GM12878 (cell line): ENCODE data around the gene FGF12. TPM values are rescaled to one million over a fixed set of nuclear protein-coding genes. Genes with fewer than 3 reads are reported as not detected.

Source experiments
- ATAC-seq: fragments of 200-7000 bp; cut with Tn5 transposase; 3 replicates; pipeline ENCODE4 v1.9.1; 2020; ENCODE audit warnings: mild to moderate bottlenecking, moderate library complexity
- BruUV-seq: library from RNA; stranded (reverse); fragments of 400-500 nt; replicated peaks from 2 replicates; lab custom pipeline; 2021; lab: Mats Ljungman, UMichigan
- CTCF ChIA-PET: fragments of 300-600 bp; sonication (Branson Sonifier 250); formaldehyde crosslinking; extraction: SDS; loops from one replicate; lab custom pipeline; 2021; ENCODE audit warnings: inconsistent platforms; lab: Yijun Ruan, JAX
- POLR2A ChIA-PET: fragments of 350-600 bp; formaldehyde crosslinking; extraction: SDS; loops from one replicate; lab custom pipeline; 2021; ENCODE audit warnings: inconsistent platforms; lab: Charles Lee
- RAD21 ChIA-PET: fragments of 300-600 bp; sonication (Branson Sonifier 250); formaldehyde crosslinking; loops from one replicate; lab custom pipeline; 2023; ENCODE audit warnings: antibody characterized with exemption; ENCODE audit not compliant: unreplicated experiment; lab: Charles Lee
- SMC1A ChIA-PET: fragments of 300-600 bp; sonication (Branson Sonifier 250); formaldehyde crosslinking; loops from one replicate; lab custom pipeline; 2023; ENCODE audit not compliant: unreplicated experiment, uncharacterized antibody; lab: Charles Lee
- DNase-seq: peaks from one replicate; pipeline ENCODE4 v3.0.0-alpha.2; 2011; ENCODE audit warnings: low read depth, low spot score
- FAIRE-seq: peaks from 3 replicates; lab custom pipeline; 2011; peaks lifted over from hg19 to GRCh38; lab: Jason Lieb, UNC
- H2AFZ ChIP-seq: 2 replicates; pipeline ENCODE4 v1.6.0; 2011; ENCODE audit warnings: low read depth, low read length, control low read depth; ENCODE audit not compliant: control insufficient read depth
- H3K27ac ChIP-seq: 2 replicates; pipeline ENCODE4 v1.5.1; 2011; ENCODE audit warnings: control low read depth; ENCODE audit not compliant: control insufficient read depth, insufficient read depth
- H3K27me3 ChIP-seq, 2 experiments: replicated peaks in 1 of 2; 2 replicates each; pipeline versions ENCODE4 v1.6.0 to v1.6.1; 2011; ENCODE audit warnings: low read length in 1 of 2; ENCODE audit not compliant: control insufficient read depth in 2 of 2, insufficient read depth in 2 of 2
- H3K36me3 ChIP-seq, 2 experiments: 2 replicates each; pipeline ENCODE4 v1.5.1; 2011; ENCODE audit warnings: low read length in 1 of 2; ENCODE audit not compliant: control insufficient read depth in 2 of 2, insufficient read depth in 2 of 2
- H3K4me1 ChIP-seq: 2 replicates; pipeline ENCODE4 v1.6.1; 2011; ENCODE audit warnings: mild to moderate bottlenecking, low read length, moderate library complexity, mixed read lengths; ENCODE audit not compliant: control insufficient read depth, insufficient read depth
- H3K4me2 ChIP-seq: 2 replicates; pipeline ENCODE4 v1.6.0; 2011; ENCODE audit warnings: control low read depth; ENCODE audit not compliant: control insufficient read depth, insufficient read depth
- H3K4me3 ChIP-seq: fragments of 200-600 bp; sonication (generic); 2 replicates; pipeline ENCODE4 v1.5.1; 2016
- H3K79me2 ChIP-seq: 2 replicates; pipeline ENCODE4 v1.6.0; 2011; ENCODE audit warnings: low read length; ENCODE audit not compliant: control insufficient read depth, insufficient read depth
- H3K9ac ChIP-seq: 2 replicates; pipeline ENCODE4 v1.8.0; 2011; ENCODE audit warnings: low read length, control low read depth, mixed read lengths; ENCODE audit not compliant: control insufficient read depth, insufficient read depth
- H3K9me3 ChIP-seq: replicated peaks from 3 replicates; pipeline ENCODE4 v1.5.1; 2011; ENCODE audit warnings: mild to moderate bottlenecking, low read length; ENCODE audit not compliant: control insufficient read depth, insufficient read depth
- H4K20me1 ChIP-seq: 2 replicates; pipeline ENCODE4 v1.6.0; 2011; ENCODE audit not compliant: control insufficient read depth, insufficient read depth
- CHD4 ChIP-seq: fragments of 200-600 bp; sonication (generic); IDR thresholded peaks from 2 replicates; pipeline ENCODE4 v1.6.1; 2016; ENCODE audit warnings: mild to moderate bottlenecking
- CREB1 ChIP-seq: IDR thresholded peaks from 2 replicates; pipeline ENCODE4 v1.6.1; 2012; ENCODE audit warnings: low read depth, mild to moderate bottlenecking, inconsistent platforms
- DPF2 ChIP-seq: fragments of 450-650 bp; IDR thresholded peaks from 2 replicates; pipeline ENCODE4 v1.6.1; 2017; ENCODE audit warnings: mild to moderate bottlenecking
- HCFC1 ChIP-seq: fragments of 150-350 bp; IDR thresholded peaks from 2 replicates; pipeline ENCODE4 v1.6.1; 2014; ENCODE audit warnings: low read length
- NFYB ChIP-seq: IDR thresholded peaks from 2 replicates; pipeline ENCODE4 v1.6.1; 2011; ENCODE audit warnings: low read depth, mild to moderate bottlenecking, low read length, improper control_type of control experiment, moderate library complexity; ENCODE audit not compliant: insufficient read depth
- POLR2AphosphoS2 ChIP-seq: IDR thresholded peaks from 2 replicates; pipeline ENCODE4 v1.6.1; 2011; ENCODE audit warnings: low read depth, mild to moderate bottlenecking, low read length, improper control_type of control experiment, moderate library complexity
- SIN3A ChIP-seq: IDR thresholded peaks from 2 replicates; pipeline ENCODE4 v1.6.1; 2012; ENCODE audit warnings: low read depth, low read length, improper control_type of control experiment
- SMAD5 ChIP-seq: IDR thresholded peaks from 2 replicates; pipeline ENCODE4 v1.6.1; 2016; ENCODE audit warnings: antibody characterized with exemption, low read depth
- SREBF1 ChIP-seq: IDR thresholded peaks from 2 replicates; pipeline ENCODE4 v1.6.1; 2012; ENCODE audit warnings: mild to moderate bottlenecking, low read length
- TBL1XR1 ChIP-seq: IDR thresholded peaks from 2 replicates; pipeline ENCODE4 v1.6.1; 2012; ENCODE audit warnings: low read depth, low read length, improper control_type of control experiment
- TCF7 ChIP-seq: IDR thresholded peaks from 2 replicates; pipeline ENCODE4 v1.6.1; 2014; ENCODE audit warnings: antibody characterized with exemption, borderline replicate concordance
- ZNF24 ChIP-seq: fragments of 450-650 bp; IDR thresholded peaks from 2 replicates; pipeline ENCODE4 v1.6.1; 2017; ENCODE audit warnings: antibody characterized with exemption, mild to moderate bottlenecking
- ZNF384 ChIP-seq: IDR thresholded peaks from 2 replicates; pipeline ENCODE4 v1.6.1; 2012; ENCODE audit warnings: low read depth, mild to moderate bottlenecking, low read length, improper control_type of control experiment, borderline replicate concordance
- ZSCAN29 ChIP-seq: fragments of 450-650 bp; IDR thresholded peaks from 2 replicates; pipeline ENCODE4 v1.6.1; 2017; ENCODE audit warnings: mild to moderate bottlenecking, moderate library complexity
- WGBS: methylation state at CpG from one replicate; pipeline ENCODE4 v1.1.6; 2016; ENCODE audit warnings: low lambda C conversion rate; ENCODE audit not compliant: insufficient replicate concordance, insufficient coverage; ENCODE audit errors: missing lambda C conversion rate; 5-methylcytosine and 5-hydroxymethylcytosine counted together
- in situ Hi-C: fragments of 300-500 bp; cut with MboI; formaldehyde crosslinking; loops from 9 replicates; pipeline ENCODE4 v1.14.3; 2018; ENCODE audit warnings: mixed read lengths
- intact Hi-C: fragments of 100-400 bp; cut with micrococcal nuclease; formaldehyde crosslinking; loops from one replicate; pipeline ENCODE4 v1.14.2; 2022; ENCODE audit not compliant: unreplicated experiment
- polyA plus RNA-seq, 11 experiments: library from polyadenylated mRNA; depleted of rRNA in 4 of 11; unstranded in 6 of 11; stranded (reverse) in 5 of 11; fragments of >200 nt; fragmentation: Nextera tagmentation in 4 of 11; fragmentation: Illumina TruSeq in 1 of 11; extraction: Ambion mirVana in 4 of 11; extraction: Trizol in 1 of 11; gene quantifications; 1 replicate in 1 of 11; 2 replicates in 10 of 11; pipeline versions ENCODE4 v1.2.1 to v1.2.3, GENCODE V29; 2011 to 2016; ENCODE audit warnings: inconsistent platforms in 2 of 11, missing spikeins in 2 of 11, low read depth in 1 of 11
- total RNA-seq, 4 experiments: library from RNA; depleted of rRNA in 3 of 4; stranded (reverse); fragments of >200 nt in 3 of 4; fragmentation: Illumina TruSeq in 1 of 4; extraction: Trizol in 1 of 4; gene quantifications; 2 replicates each; pipeline versions ENCODE4 v1.2.1 to v1.2.3, GENCODE V29; 2013 to 2021
- TF ChIP-seq, protein P1 (sequence below): fragments of 450-650 bp; IDR thresholded peaks from 2 replicates; pipeline ENCODE4 v1.6.1; 2014; ENCODE audit warnings: mild to moderate bottlenecking
- TF ChIP-seq, protein P2 (sequence below): fragments of 450-650 bp; IDR thresholded peaks from 2 replicates; pipeline ENCODE4 v1.6.1; 2017; ENCODE audit warnings: mild to moderate bottlenecking, moderate library complexity

The FGF12 gene
- total and polyA plus RNA-seq, 10 of the 15 experiments (the other 5 are each of a cell fraction or from before 2014, with no cell fraction given): 0.03 to 0.43 (median 0.13) TPM; not detected in 7

DNA sequence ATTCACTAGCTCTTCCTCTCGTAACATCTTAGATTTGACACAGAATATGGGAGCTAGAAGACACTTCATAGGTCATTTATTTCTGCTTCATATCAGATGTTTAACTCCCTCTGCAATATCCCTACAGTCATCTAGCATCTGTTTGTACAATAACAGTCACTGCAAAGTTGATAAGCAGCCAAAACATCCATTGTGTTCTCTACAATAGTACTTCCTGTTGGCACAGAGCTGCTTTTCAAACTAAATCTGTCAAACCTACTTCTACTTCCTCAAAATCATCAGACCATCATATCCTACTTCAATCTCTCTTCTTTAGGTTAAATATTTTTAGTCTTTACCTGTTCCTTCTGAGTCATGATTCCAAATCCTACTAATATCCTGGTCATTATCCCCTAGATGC is 233.2 kb downstream of the FGF12 start:
- intact Hi-C loops: no loop called here
- FAIRE-seq: no peak
- no peak overlapping the region for H3K4me2 ChIP-seq
- in situ Hi-C loops: no loop called here
- no peak for DNase-seq
- no peaks in the 10 kb centered on the region for H4K20me1 ChIP-seq
- no peaks in the 10 kb centered on the region for H3K27me3 ChIP-seq
- ChIA-PET SMC1A (no interaction called here), POLR2A (no interaction called here), RAD21 (no interaction called here), CTCF (interaction anchor here (0.6 kb wide), 1 partner anchor 50 kb away, joined by 3 read pairs; no protein-coding TSS in a partner anchor)
- no peaks in the 10 kb centered on the region for H3K36me3 ChIP-seq
- TF ChIP-seq HCFC1: no peak
- no peak for TF ChIP-seq SMAD5
- no peak for TF ChIP-seq POLR2AphosphoS2
- no peak for TF ChIP-seq DPF2
- H3K4me1 ChIP-seq: no peaks in the 10 kb centered on the region
- ATAC-seq: peak; percentile 53
- no TSS peak for BruUV-seq
- H3K9me3 ChIP-seq: no peaks in the 10 kb centered on the region
- no peak overlapping the region for H3K27ac ChIP-seq
- no peaks in the 10 kb centered on the region for H3K79me2 ChIP-seq
- 5% methylated on average over 1 of the region's 1 CpG for WGBS
- no peak overlapping the region for H3K4me3 ChIP-seq
- no peak overlapping the region for H3K9ac ChIP-seq
- no peak overlapping the region for H2AFZ ChIP-seq

DNA sequence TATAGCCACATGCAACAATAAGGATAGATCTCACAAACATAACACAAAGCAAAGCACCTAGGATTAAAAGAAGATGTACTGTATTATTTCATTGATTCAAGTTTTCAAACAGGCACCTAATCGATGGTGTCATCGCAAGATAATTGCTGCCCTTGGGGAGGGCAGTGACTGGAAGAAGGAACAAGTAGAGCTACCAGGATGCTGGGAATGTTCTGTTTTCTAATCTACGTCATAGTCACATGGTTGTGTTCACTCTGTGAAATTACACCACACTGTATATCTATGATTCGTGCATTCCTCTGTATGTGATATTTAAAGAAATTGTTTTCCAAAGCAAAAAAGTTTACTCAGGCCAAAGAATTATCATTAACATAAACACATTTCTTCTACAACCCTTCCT is 236.6 kb downstream of the FGF12 start:
- Histone ChIP-seq H3K4me3 (no peak overlapping the region), H2AFZ (no peak overlapping the region), H3K4me1 (no peaks in the 10 kb centered on the region), H4K20me1 (no peaks in the 10 kb centered on the region), H3K4me2 (no peak overlapping the region), H3K9me3 (no peaks in the 10 kb centered on the region), H3K27me3 (no peaks in the 10 kb centered on the region), H3K36me3 (no peaks in the 10 kb centered on the region), H3K79me2 (no peaks in the 10 kb centered on the region), H3K27ac (no peak overlapping the region), H3K9ac (no peak overlapping the region)
- 63% methylated on average over 4 of the region's 4 CpGs for WGBS
- ChIA-PET POLR2A (no interaction called here), SMC1A (no interaction called here), CTCF (no interaction called here), RAD21 (no interaction called here)
- intact Hi-C loops (no loop called here), in situ Hi-C loops (no loop called here)
- no peak for FAIRE-seq
- DNase-seq: no peak
- BruUV-seq: no TSS peak
- ATAC-seq: no peak
- no peak for TF ChIP-seq TBL1XR1
- no peak for TF ChIP-seq SIN3A
- TF ChIP-seq HCFC1: no peak
- TF ChIP-seq TCF7: no peak
- TF ChIP-seq ZNF24: no peak
- no peak for TF ChIP-seq CREB1
- TF ChIP-seq NFYB: no peak
- TF ChIP-seq ZNF384: no peak
- TF ChIP-seq SREBF1: no peak
- no peak for TF ChIP-seq ZSCAN29
- TF ChIP-seq CHD4: no peak
- TF ChIP-seq, protein P1, sequence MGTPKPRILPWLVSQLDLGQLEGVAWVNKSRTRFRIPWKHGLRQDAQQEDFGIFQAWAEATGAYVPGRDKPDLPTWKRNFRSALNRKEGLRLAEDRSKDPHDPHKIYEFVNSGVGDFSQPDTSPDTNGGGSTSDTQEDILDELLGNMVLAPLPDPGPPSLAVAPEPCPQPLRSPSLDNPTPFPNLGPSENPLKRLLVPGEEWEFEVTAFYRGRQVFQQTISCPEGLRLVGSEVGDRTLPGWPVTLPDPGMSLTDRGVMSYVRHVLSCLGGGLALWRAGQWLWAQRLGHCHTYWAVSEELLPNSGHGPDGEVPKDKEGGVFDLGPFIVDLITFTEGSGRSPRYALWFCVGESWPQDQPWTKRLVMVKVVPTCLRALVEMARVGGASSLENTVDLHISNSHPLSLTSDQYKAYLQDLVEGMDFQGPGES: no peak
- TF ChIP-seq, protein P2, sequence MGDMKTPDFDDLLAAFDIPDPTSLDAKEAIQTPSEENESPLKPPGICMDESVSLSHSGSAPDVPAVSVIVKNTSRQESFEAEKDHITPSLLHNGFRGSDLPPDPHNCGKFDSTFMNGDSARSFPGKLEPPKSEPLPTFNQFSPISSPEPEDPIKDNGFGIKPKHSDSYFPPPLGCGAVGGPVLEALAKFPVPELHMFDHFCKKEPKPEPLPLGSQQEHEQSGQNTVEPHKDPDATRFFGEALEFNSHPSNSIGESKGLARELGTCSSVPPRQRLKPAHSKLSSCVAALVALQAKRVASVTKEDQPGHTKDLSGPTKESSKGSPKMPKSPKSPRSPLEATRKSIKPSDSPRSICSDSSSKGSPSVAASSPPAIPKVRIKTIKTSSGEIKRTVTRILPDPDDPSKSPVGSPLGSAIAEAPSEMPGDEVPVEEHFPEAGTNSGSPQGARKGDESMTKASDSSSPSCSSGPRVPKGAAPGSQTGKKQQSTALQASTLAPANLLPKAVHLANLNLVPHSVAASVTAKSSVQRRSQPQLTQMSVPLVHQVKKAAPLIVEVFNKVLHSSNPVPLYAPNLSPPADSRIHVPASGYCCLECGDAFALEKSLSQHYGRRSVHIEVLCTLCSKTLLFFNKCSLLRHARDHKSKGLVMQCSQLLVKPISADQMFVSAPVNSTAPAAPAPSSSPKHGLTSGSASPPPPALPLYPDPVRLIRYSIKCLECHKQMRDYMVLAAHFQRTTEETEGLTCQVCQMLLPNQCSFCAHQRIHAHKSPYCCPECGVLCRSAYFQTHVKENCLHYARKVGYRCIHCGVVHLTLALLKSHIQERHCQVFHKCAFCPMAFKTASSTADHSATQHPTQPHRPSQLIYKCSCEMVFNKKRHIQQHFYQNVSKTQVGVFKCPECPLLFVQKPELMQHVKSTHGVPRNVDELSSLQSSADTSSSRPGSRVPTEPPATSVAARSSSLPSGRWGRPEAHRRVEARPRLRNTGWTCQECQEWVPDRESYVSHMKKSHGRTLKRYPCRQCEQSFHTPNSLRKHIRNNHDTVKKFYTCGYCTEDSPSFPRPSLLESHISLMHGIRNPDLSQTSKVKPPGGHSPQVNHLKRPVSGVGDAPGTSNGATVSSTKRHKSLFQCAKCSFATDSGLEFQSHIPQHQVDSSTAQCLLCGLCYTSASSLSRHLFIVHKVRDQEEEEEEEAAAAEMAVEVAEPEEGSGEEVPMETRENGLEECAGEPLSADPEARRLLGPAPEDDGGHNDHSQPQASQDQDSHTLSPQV: no peak
